Islet precursor cell (in vitro differentiated cells): Measurements from ENCODE around the gene RUSF1.
"Not testable (repeated sequence)": the region's sequence is repeated elsewhere in the genome, so short reads cannot be mapped to it uniquely, and the experiment has no call there.

Experiments used
- DNase-seq: peaks from one replicate; pipeline ENCODE4 v3.0.0-alpha.2; 2018

The RUSF1 gene

GRCh38 chr16:31445931-31446330, 62.3 kb downstream of the RUSF1 start:
- not testable (repeated sequence) for DNase-seq

GRCh38 chr16:31441956-31442355, 66.2 kb downstream of the RUSF1 start:
- DNase-seq: no peak

- no peak for DNase-seq
These were observed 67.5 kb downstream of the RUSF1 start for GRCh38 chr16:31440516-31441184.

GRCh38 chr16:31439519-31439918, 68.7 kb downstream of the RUSF1 start:
- no peak for DNase-seq
